GM23338 (cell line): Measurements from ENCODE around the gene SSR4. TPM values are rescaled to one million over a fixed set of nuclear protein-coding genes. Genes with fewer than 3 reads are reported as not detected.

Experiments used
- CREB1 ChIP-seq: fragments of 250-450 bp; sonication (Bioruptor Pico); IDR thresholded peaks from 2 replicates; pipeline ENCODE4 v1.5.0; 2020; ENCODE audit warnings: low read depth, mild to moderate bottlenecking, moderate library complexity
- CTCF ChIP-seq, 2 experiments: fragments of 200-600 bp in 1 of 2; sonication (generic) in 1 of 2; conservative IDR thresholded peaks; 2 replicates each; pipeline versions ENCODE4 v1.5.1 to v1.6.1; 2016 to 2017; ENCODE audit warnings: antibody characterized with exemption in 2 of 2, low read depth in 2 of 2, mild to moderate bottlenecking in 2 of 2, moderate library complexity in 1 of 2
- EZH2 ChIP-seq: fragments of 200-600 bp; sonication (generic); IDR thresholded peaks from one replicate; pipeline ENCODE4 v1.8.0; 2017; ENCODE audit warnings: antibody characterized with exemption, mild to moderate bottlenecking, low read depth; ENCODE audit not compliant: unreplicated experiment
- EZH2phosphoT487 ChIP-seq: fragments of 200-600 bp; sonication (generic); IDR thresholded peaks from one replicate; pipeline ENCODE4 v1.8.1; 2018; ENCODE audit warnings: antibody characterized with exemption; ENCODE audit not compliant: unreplicated experiment
- JUNB ChIP-seq: IDR thresholded peaks from one replicate; pipeline ENCODE4 v1.6.1; 2016; ENCODE audit warnings: antibody characterized with exemption; ENCODE audit not compliant: unreplicated experiment
- NANOG ChIP-seq: IDR thresholded peaks from 2 replicates; pipeline ENCODE4 v1.6.1; 2016; ENCODE audit warnings: antibody characterized with exemption, borderline replicate concordance
- POLR2AphosphoS5 ChIP-seq: IDR thresholded peaks from 2 replicates; pipeline ENCODE4 v1.6.1; 2016; ENCODE audit warnings: antibody characterized with exemption, low read depth
- REST ChIP-seq: IDR thresholded peaks from one replicate; pipeline ENCODE4 v1.6.1; 2018; ENCODE audit warnings: antibody characterized with exemption; ENCODE audit not compliant: unreplicated experiment
- STAT1 ChIP-seq: IDR thresholded peaks from one replicate; pipeline ENCODE4 v1.6.1; 2016; ENCODE audit warnings: antibody characterized with exemption; ENCODE audit not compliant: unreplicated experiment
- ZNF114 ChIP-seq: fragments of 250-450 bp; sonication (Bioruptor Pico); IDR thresholded peaks from 2 replicates; pipeline ENCODE4 v1.5.0; 2020; ENCODE audit warnings: mild to moderate bottlenecking, moderate library complexity
- ZNF331 ChIP-seq: fragments of 250-450 bp; sonication (Bioruptor Pico); IDR thresholded peaks from 2 replicates; pipeline ENCODE4 v1.5.0; 2020; ENCODE audit warnings: low read depth, mild to moderate bottlenecking, moderate library complexity
- polyA plus RNA-seq: library from polyadenylated mRNA; unstranded; fragments of >200 nt; fragmentation: Nextera tagmentation; extraction: Ambion mirVana; gene quantifications from 2 replicates; pipeline ENCODE4 v1.2.1, GENCODE V29; 2016
- total RNA-seq: library from RNA; depleted of rRNA; stranded (reverse); fragments of >200 nt; shearing (Covaris generic); gene quantifications from 2 replicates; pipeline ENCODE4 v1.2.3, GENCODE V29; 2014
- TF ChIP-seq, protein P1 (sequence below): IDR thresholded peaks from 2 replicates; pipeline ENCODE4 v1.6.1; 2016; ENCODE audit warnings: antibody characterized with exemption

Gene SSR4
- total and polyA plus RNA-seq, 2 experiments from 2014 or later, result 107 to 352 TPM

GRCh38 chrX:153770601-153771414, 23.7 kb upstream of the SSR4 start (continued):
- TF ChIP-seq, protein P1, sequence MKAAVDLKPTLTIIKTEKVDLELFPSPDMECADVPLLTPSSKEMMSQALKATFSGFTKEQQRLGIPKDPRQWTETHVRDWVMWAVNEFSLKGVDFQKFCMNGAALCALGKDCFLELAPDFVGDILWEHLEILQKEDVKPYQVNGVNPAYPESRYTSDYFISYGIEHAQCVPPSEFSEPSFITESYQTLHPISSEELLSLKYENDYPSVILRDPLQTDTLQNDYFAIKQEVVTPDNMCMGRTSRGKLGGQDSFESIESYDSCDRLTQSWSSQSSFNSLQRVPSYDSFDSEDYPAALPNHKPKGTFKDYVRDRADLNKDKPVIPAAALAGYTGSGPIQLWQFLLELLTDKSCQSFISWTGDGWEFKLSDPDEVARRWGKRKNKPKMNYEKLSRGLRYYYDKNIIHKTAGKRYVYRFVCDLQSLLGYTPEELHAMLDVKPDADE, result no peak
- TF ChIP-seq EZH2phosphoT487, result no peak
- no peak for TF ChIP-seq ZNF114 (CRISPR knock-in tag)
- TF ChIP-seq EZH2, result no peak
- no peak for TF ChIP-seq ZNF331 (CRISPR knock-in tag)
- TF ChIP-seq STAT1, result no peak
- no peak for TF ChIP-seq CTCF (conservative IDR thresholded peaks at IDR 0.05; ENCODE audit: low read depth in 2 of 2)
- TF ChIP-seq NANOG, result no peak
- no peak for TF ChIP-seq REST
- TF ChIP-seq JUNB, result no peak
- no peak for TF ChIP-seq POLR2AphosphoS5
- no peak for TF ChIP-seq CREB1 (CRISPR knock-in tag)
